Gastroesophageal sphincter (tissue), 3 donors: ENCODE data around the gene FOXL2NB.

Experiments
- POLR2A ChIP-seq, 2 donors: fragments of 450-650 bp; IDR thresholded peaks; one replicate each; pipeline ENCODE4 v1.6.1; 2017; ENCODE audit warnings: antibody characterized with exemption in 2 of 2, mild to moderate bottlenecking in 2 of 2, moderate library complexity in 1 of 2
- POLR2AphosphoS5 ChIP-seq: sonication (generic); formaldehyde crosslinking; IDR thresholded peaks from one replicate; pipeline ENCODE4 v1.6.1; 2017; ENCODE audit warnings: antibody characterized with exemption
- TF ChIP-seq, protein P1 (sequence below), 4 experiments: fragments of 200-600 bp in 2 of 4; fragments of 450-650 bp in 2 of 4; sonication (generic) in 1 of 4; IDR thresholded peaks; one replicate each; pipeline ENCODE4 v1.5.1; 2017 to 2019; ENCODE audit warnings: antibody characterized with exemption in 4 of 4, mild to moderate bottlenecking in 2 of 4, moderate library complexity in 2 of 4

DNA sequence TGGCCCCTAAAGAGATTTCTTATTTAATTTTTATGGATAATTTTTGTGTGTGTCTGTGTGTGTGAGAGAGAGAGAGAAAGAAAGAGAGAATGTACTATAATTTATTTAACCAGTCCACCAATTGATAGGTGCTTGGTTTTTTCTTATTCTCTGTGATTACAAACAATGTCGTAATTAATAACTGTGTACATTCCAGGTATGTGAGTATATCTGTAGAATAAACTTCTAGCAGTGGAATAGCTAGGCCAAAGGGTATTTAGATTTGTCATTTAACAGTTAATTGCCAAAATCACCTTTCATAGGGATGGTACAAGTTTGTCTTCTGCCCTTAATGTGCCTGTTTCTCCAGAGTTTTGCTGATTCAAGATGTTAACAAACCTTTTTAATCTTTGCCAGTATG lies 35.4 kb upstream of the FOXL2NB start:
- TF ChIP-seq, protein P1, sequence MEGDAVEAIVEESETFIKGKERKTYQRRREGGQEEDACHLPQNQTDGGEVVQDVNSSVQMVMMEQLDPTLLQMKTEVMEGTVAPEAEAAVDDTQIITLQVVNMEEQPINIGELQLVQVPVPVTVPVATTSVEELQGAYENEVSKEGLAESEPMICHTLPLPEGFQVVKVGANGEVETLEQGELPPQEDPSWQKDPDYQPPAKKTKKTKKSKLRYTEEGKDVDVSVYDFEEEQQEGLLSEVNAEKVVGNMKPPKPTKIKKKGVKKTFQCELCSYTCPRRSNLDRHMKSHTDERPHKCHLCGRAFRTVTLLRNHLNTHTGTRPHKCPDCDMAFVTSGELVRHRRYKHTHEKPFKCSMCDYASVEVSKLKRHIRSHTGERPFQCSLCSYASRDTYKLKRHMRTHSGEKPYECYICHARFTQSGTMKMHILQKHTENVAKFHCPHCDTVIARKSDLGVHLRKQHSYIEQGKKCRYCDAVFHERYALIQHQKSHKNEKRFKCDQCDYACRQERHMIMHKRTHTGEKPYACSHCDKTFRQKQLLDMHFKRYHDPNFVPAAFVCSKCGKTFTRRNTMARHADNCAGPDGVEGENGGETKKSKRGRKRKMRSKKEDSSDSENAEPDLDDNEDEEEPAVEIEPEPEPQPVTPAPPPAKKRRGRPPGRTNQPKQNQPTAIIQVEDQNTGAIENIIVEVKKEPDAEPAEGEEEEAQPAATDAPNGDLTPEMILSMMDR (IDR thresholded peaks at IDR 0.05) = no peak
- TF ChIP-seq POLR2A (IDR thresholded peaks at IDR 0.05) (no peak), POLR2AphosphoS5 (no peak)
